CD14-positive monocyte (primary cell): ENCODE measurements around the gene COX7A2. TPM values are rescaled to one million over a fixed set of nuclear protein-coding genes. Genes with fewer than 3 reads are reported as not detected.

ENCODE experiments used
- DNase-seq, 3 donors: peaks; one replicate each; pipeline ENCODE4 v3.0.0-alpha.2; 2011 to 2022
- H2AFZ ChIP-seq: 2 replicates; pipeline ENCODE4 v1.6.0; 2012; ENCODE audit warnings: mild to moderate bottlenecking, low read depth, low read length, inconsistent platforms; ENCODE audit not compliant: insufficient read depth, poor library complexity, severe bottlenecking
- H3K27ac ChIP-seq, 2 donors: 1 replicate in 1 of 2; 2 replicates in 1 of 2; pipeline ENCODE4 v1.5.1; 2012 to 2013; ENCODE audit warnings: low read length in 2 of 2, control low read depth in 1 of 2, inconsistent platforms in 1 of 2, low read depth in 1 of 2, mild to moderate bottlenecking in 1 of 2
- H3K27me3 ChIP-seq, 2 donors: one replicate each; pipeline versions ENCODE4 v1.6.0 to v1.6.1; 2011 to 2013; ENCODE audit warnings: low read length in 2 of 2; ENCODE audit not compliant: control insufficient read depth in 2 of 2, insufficient read depth in 2 of 2
- H3K36me3 ChIP-seq, 2 donors: replicated peaks in 1 of 2; 1 replicate in 1 of 2; 2 replicates in 1 of 2; pipeline versions ENCODE4 v1.5.1 to v1.6.1; 2012 to 2013; ENCODE audit warnings: low read length in 2 of 2, control low read depth in 1 of 2, inconsistent platforms in 1 of 2, mild to moderate bottlenecking in 1 of 2; ENCODE audit not compliant: insufficient read depth in 2 of 2, control insufficient read depth in 1 of 2
- H3K4me1 ChIP-seq, 2 donors: 1 replicate in 1 of 2; 2 replicates in 1 of 2; pipeline versions ENCODE4 v1.5.1 to v1.6.1; 2012 to 2013; ENCODE audit warnings: low read length in 2 of 2, control low read depth in 1 of 2, inconsistent platforms in 1 of 2, mild to moderate bottlenecking in 1 of 2, moderate library complexity in 1 of 2; ENCODE audit not compliant: insufficient read depth in 2 of 2, control insufficient read depth in 1 of 2
- H3K4me2 ChIP-seq: replicated peaks from 2 replicates; pipeline ENCODE3; 2012; ENCODE audit warnings: low read length, moderate library complexity, mild to moderate bottlenecking; ENCODE audit not compliant: poor library complexity, severe bottlenecking; ENCODE audit errors: extremely low read depth
- H3K4me3 ChIP-seq, 3 experiments: fragments of 200-600 bp in 1 of 3; sonication (generic) in 1 of 3; replicated peaks in 1 of 3; 1 replicate in 2 of 3; 2 replicates in 1 of 3; pipeline ENCODE4 v1.5.1; 2011 to 2013; ENCODE audit warnings: low read length in 3 of 3, mild to moderate bottlenecking in 3 of 3, control low read depth in 2 of 3, low read depth in 2 of 3, inconsistent platforms in 1 of 3, moderate library complexity in 1 of 3
- H3K79me2 ChIP-seq: 2 replicates; pipeline ENCODE4 v1.6.0; 2012; ENCODE audit warnings: mild to moderate bottlenecking, control low read depth, inconsistent platforms, low read length, moderate library complexity; ENCODE audit not compliant: insufficient read depth
- H3K9ac ChIP-seq: 2 replicates; pipeline ENCODE4 v1.6.0; 2017; ENCODE audit warnings: low read length, mild to moderate bottlenecking; ENCODE audit not compliant: insufficient read depth, poor library complexity, severe bottlenecking
- H3K9me3 ChIP-seq, 2 donors: replicated peaks in 1 of 2; 1 replicate in 1 of 2; 2 replicates in 1 of 2; pipeline versions ENCODE4 v1.5.1 to v1.6.1; 2012 to 2013; ENCODE audit warnings: low read length in 2 of 2, control low read depth in 1 of 2; ENCODE audit not compliant: control insufficient read depth in 1 of 2, insufficient read depth in 1 of 2
- H4K20me1 ChIP-seq: 2 replicates; pipeline ENCODE4 v1.6.0; 2012; ENCODE audit warnings: mild to moderate bottlenecking, low read length, control low read depth, moderate library complexity; ENCODE audit not compliant: insufficient read depth
- H3K27ac Mint-ChIP-seq, 7 donors: one replicate each; pipeline ENCODE4 v1.8.0; 2020; ENCODE audit warnings: mild to moderate bottlenecking in 7 of 7, mixed read lengths in 7 of 7, moderate library complexity in 6 of 7, inconsistent platforms in 2 of 7
- H3K27me3 Mint-ChIP-seq, 3 donors: one replicate each; pipeline ENCODE4 v1.8.0; 2021 to 2022; ENCODE audit warnings: low read depth in 3 of 3, mild to moderate bottlenecking in 3 of 3, mixed read lengths in 3 of 3, moderate library complexity in 3 of 3, inconsistent platforms in 1 of 3
- H3K36me3 Mint-ChIP-seq, 2 donors: one replicate each; pipeline ENCODE4 v1.8.0; 2020; ENCODE audit warnings: mixed read lengths in 2 of 2, inconsistent platforms in 1 of 2, mild to moderate bottlenecking in 1 of 2
- H3K4me1 Mint-ChIP-seq: one replicate; pipeline ENCODE4 v1.8.0; 2020; ENCODE audit warnings: mild to moderate bottlenecking, mixed read lengths
- H3K4me3 Mint-ChIP-seq, 2 donors: one replicate each; pipeline ENCODE4 v1.8.0; 2020; ENCODE audit warnings: mild to moderate bottlenecking in 2 of 2, mixed read lengths in 2 of 2, moderate library complexity in 1 of 2
- H3K9me3 Mint-ChIP-seq, 7 donors: one replicate each; pipeline ENCODE4 v1.8.0; 2020 to 2022; ENCODE audit warnings: mixed read lengths in 7 of 7, mild to moderate bottlenecking in 6 of 7, moderate library complexity in 6 of 7, inconsistent platforms in 2 of 7
- CTCF ChIP-seq: fragments of 200-600 bp; IDR thresholded peaks from one replicate; pipeline ENCODE4 v1.8.0; 2022; ENCODE audit warnings: antibody characterized with exemption, mild to moderate bottlenecking
- WGBS: methylation state at CpG from one replicate; pipeline ENCODE4 v1.1.5; 2013; ENCODE audit warnings: missing lambda C conversion rate; ENCODE audit not compliant: insufficient coverage; 5-methylcytosine and 5-hydroxymethylcytosine counted together
- intact Hi-C, 2 donors: fragments of 100-400 bp; cut with micrococcal nuclease; formaldehyde crosslinking; loops; one replicate each; pipeline versions ENCODE4 v1.15.0 to v1.15.1; 2023
- polyA plus RNA-seq, 3 donors: library from polyadenylated mRNA; depleted of rRNA in 1 of 3; unstranded in 2 of 3; stranded (reverse) in 1 of 3; fragments of 300-500 nt in 2 of 3; fragments of >200 nt in 1 of 3; fragmentation: Illumina TruSeq in 2 of 3; gene quantifications; 1 replicate in 2 of 3; 2 replicates in 1 of 3; pipeline ENCODE4 v1.2.3, GENCODE V29; 2012 to 2021

The COX7A2 gene
- polyA plus RNA-seq, 3 donors, result 175 to 846 (median 798) TPM

- H3K4me1 Mint-ChIP-seq, result no peaks in the 10 kb centered on the region
- H3K27me3 ChIP-seq, result no peaks in the 10 kb centered on the region
- no peak overlapping the region for H3K27ac ChIP-seq
- no peak overlapping the region for H3K9ac ChIP-seq
- no peak for DNase-seq
- H3K4me3 Mint-ChIP-seq, result no peak overlapping the region
- H3K27me3 Mint-ChIP-seq, result no peaks in the 10 kb centered on the region
- no peaks in the 10 kb centered on the region for H3K9me3 Mint-ChIP-seq
- no peaks in the 10 kb centered on the region for H3K9me3 ChIP-seq
- intact Hi-C loops, result no loop called here
- peaks cover 67 to 74% of the 10 kb centered on the region in 2 donors for H3K36me3 Mint-ChIP-seq
- H3K36me3 ChIP-seq, result peaks cover 72 to 96% of the 10 kb centered on the region in 2 donors
- peaks cover 19% of the 10 kb centered on the region for H4K20me1 ChIP-seq
- H3K4me1 ChIP-seq, result no peaks in the 10 kb centered on the region
- H2AFZ ChIP-seq, result no peak overlapping the region
- no peak for TF ChIP-seq CTCF
- no peaks in the 10 kb centered on the region for H3K79me2 ChIP-seq
- no CpG with 5 or more reads among the region's 1 CpG for WGBS
- no peak overlapping the region for H3K27ac Mint-ChIP-seq
- no peak overlapping the region for H3K4me3 ChIP-seq
- no peak overlapping the region for H3K4me2 ChIP-seq
These were observed 13.9 kb upstream of the COX7A2 start for GRCh38 chr6:75257343-75258087.

DNA sequence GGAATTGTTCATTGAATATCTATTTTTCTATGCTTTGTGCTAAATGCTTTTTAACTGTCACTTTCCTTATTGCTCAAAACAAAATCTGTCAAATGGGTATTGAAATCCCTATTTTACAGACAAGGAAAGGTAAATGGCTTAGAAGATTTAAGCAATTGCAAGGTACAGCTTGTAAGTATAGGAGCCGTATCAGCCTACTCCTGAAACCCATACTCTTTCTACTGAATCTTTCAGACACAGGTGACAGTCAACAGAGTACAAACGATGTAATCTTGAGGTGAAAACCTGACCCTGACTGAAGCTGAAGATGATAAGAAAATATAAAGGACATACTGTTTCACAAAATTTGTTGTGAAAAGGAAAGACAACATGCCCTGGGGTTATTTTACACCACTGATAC is 7.0 kb upstream of the COX7A2 start:
- no peak for DNase-seq
- Histone ChIP-seq H4K20me1 (no peaks in the 10 kb centered on the region), H2AFZ (no peak overlapping the region), H3K9me3 (no peaks in the 10 kb centered on the region), H3K79me2 (no peaks in the 10 kb centered on the region), H3K27me3 (peaks cover 8 to 20% of the 10 kb centered on the region in 2 donors), H3K4me2 (no peak overlapping the region), H3K9ac (no peak overlapping the region), H3K27ac (no peak overlapping the region), H3K4me3 (no peak overlapping the region), H3K4me1 (no peaks in the 10 kb centered on the region), H3K36me3 (peaks cover 19 to 27% of the 10 kb centered on the region in 2 donors)
- Mint-ChIP-seq H3K9me3 (no peaks in the 10 kb centered on the region), H3K4me1 (no peaks in the 10 kb centered on the region), H3K36me3 (peaks cover 19% of the 10 kb centered on the region in 2 donors), H3K27me3 (peaks cover 2 to 25% (median 23%) of the 10 kb centered on the region in 3 donors), H3K4me3 (no peak overlapping the region), H3K27ac (no peak overlapping the region)
- WGBS, result no CpG with 5 or more reads among the region's 2 CpGs
- no peak for TF ChIP-seq CTCF
- intact Hi-C loops, result no loop called here
